K562 (cell line): ENCODE measurements around the gene TIMP3. TPM values are rescaled to one million over a fixed set of nuclear protein-coding genes. Genes with fewer than 3 reads are reported as not detected.
A peak's percentile ranks its signal among the peaks of the same experiment; 100 is the strongest.

ENCODE experiments used
- ARID1B ChIP-seq: fragments of 450-650 bp; IDR thresholded peaks from 2 replicates; pipeline ENCODE4 v1.6.1; 2016; ENCODE audit warnings: antibody characterized with exemption, mild to moderate bottlenecking, inconsistent platforms
- CREM ChIP-seq: IDR thresholded peaks from 2 replicates; pipeline ENCODE4 v1.6.1; 2014; ENCODE audit warnings: antibody characterized with exemption, low read depth
- FUS ChIP-seq: fragments of 200-400 bp; formaldehyde crosslinking; optimal IDR thresholded peaks from 2 replicates; pipeline ENCODE3; 2017; ENCODE audit warnings: low read depth, low read length
- MEIS2 ChIP-seq: fragments of 450-650 bp; IDR thresholded peaks from 2 replicates; pipeline ENCODE4 v1.6.1; 2014; ENCODE audit warnings: mild to moderate bottlenecking; ENCODE audit not compliant: partially characterized antibody
- MYNN ChIP-seq, 2 experiments: sonication (generic); formaldehyde crosslinking in 1 of 2; IDR thresholded peaks; 2 replicates each; pipeline versions ENCODE4 v1.5.0 to v1.6.1; 2016 to 2020; ENCODE audit warnings: antibody characterized with exemption in 1 of 2, missing genetic modification reagents in 1 of 2
- NEUROD1 ChIP-seq: fragments of 150-350 bp; IDR thresholded peaks from 2 replicates; pipeline ENCODE4 v1.6.1; 2014; ENCODE audit warnings: borderline replicate concordance, low read length, low read depth; ENCODE audit not compliant: partially characterized antibody
- NFE2 ChIP-seq: IDR thresholded peaks from 2 replicates; pipeline ENCODE4 v1.6.1; 2014; ENCODE audit warnings: antibody characterized with exemption, low read depth
- ZNF134 ChIP-seq: fragments of 250-450 bp; sonication (Bioruptor Pico); conservative IDR thresholded peaks from 2 replicates; pipeline ENCODE4 v1.4.0; 2020
- ZNF584 ChIP-seq: fragments of 200-800 bp; sonication (Bioruptor generic); IDR thresholded peaks from 2 replicates; pipeline ENCODE4 v1.6.1; 2016; ENCODE audit warnings: low read depth, mild to moderate bottlenecking, missing genetic modification characterization, missing compliant biosample characterization
- polyA plus RNA-seq, 8 experiments: library from polyadenylated mRNA; depleted of rRNA in 4 of 8; stranded (reverse) in 5 of 8; unstranded in 3 of 8; fragments of >200 nt; fragmentation: Nextera tagmentation in 2 of 8; fragmentation: Illumina TruSeq in 1 of 8; extraction: Ambion mirVana in 2 of 8; extraction: Trizol in 1 of 8; gene quantifications; 2 replicates each; pipeline versions ENCODE4 v1.2.1 to v1.2.3, GENCODE V29; 2011 to 2014; ENCODE audit warnings: inconsistent platforms in 1 of 8, missing spikeins in 1 of 8
- total RNA-seq, 7 experiments: library from RNA; depleted of rRNA in 6 of 7; stranded (reverse); fragments of >200 nt in 6 of 7; fragmentation: Illumina TruSeq in 2 of 7; extraction: Trizol in 2 of 7; gene quantifications; 2 replicates each; pipeline versions ENCODE4 v1.2.1 to v1.2.3, GENCODE V29; 2011 to 2021; ENCODE audit warnings: low replicate concordance in 1 of 7
- TF ChIP-seq, protein P1 (sequence below): fragments of 450-650 bp; IDR thresholded peaks from 2 replicates; pipeline ENCODE4 v1.6.1; 2016; ENCODE audit warnings: mild to moderate bottlenecking, moderate library complexity
- TF ChIP-seq, protein P2 (sequence below): fragments of 250-450 bp; sonication (Bioruptor Pico); IDR thresholded peaks from 2 replicates; pipeline ENCODE4 v1.5.1; 2021; ENCODE audit warnings: mild to moderate bottlenecking
- TF ChIP-seq, protein P3 (sequence below): fragments of 250-450 bp; sonication (Bioruptor Pico); IDR thresholded peaks from 2 replicates; pipeline ENCODE4 v1.4.0; 2020; ENCODE audit warnings: mild to moderate bottlenecking
- TF ChIP-seq, protein P4 (sequence below): sonication (generic); formaldehyde crosslinking; IDR thresholded peaks from 2 replicates; pipeline ENCODE4 v1.8.0; 2022; ENCODE audit warnings: mild to moderate bottlenecking, missing genetic modification reagents

TIMP3 gene
- total and polyA plus RNA-seq, 9 of the 15 experiments (the other 6 are each of a cell fraction or from before 2014, with no cell fraction given), result 0.07 to 0.73 (median 0.18) TPM

DNA sequence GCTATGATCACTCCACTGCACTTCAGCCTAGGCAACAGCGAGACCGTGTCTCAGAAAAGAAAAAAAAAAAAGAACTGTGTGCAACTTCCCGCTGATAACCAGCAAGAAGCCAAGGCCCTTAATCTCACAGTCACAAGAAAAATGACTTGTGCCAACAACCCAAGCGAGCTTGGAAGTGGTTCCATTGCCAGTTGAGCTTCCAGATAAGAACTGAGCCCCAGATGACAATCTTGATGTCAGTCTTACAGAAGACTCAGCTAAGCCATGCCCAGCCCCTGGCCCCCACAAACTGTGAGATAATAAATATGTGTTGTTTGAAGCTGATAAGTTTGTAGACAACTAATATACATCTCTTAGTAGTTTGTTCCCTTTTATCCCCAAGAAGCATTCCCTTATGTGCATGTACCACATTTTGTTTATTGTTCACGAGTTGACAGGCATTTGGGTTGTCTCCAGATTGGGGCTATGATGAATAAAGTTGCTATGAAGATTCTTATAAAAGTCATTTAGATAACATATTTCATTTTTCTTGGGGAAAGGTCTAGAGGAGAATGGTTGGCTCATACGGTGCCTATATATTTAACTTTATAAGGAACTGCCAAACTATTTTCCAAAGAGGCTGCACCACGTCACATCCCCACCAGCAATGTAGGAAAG, 85.9 kb downstream of the TIMP3 start (continued):
- TF ChIP-seq, protein P1, sequence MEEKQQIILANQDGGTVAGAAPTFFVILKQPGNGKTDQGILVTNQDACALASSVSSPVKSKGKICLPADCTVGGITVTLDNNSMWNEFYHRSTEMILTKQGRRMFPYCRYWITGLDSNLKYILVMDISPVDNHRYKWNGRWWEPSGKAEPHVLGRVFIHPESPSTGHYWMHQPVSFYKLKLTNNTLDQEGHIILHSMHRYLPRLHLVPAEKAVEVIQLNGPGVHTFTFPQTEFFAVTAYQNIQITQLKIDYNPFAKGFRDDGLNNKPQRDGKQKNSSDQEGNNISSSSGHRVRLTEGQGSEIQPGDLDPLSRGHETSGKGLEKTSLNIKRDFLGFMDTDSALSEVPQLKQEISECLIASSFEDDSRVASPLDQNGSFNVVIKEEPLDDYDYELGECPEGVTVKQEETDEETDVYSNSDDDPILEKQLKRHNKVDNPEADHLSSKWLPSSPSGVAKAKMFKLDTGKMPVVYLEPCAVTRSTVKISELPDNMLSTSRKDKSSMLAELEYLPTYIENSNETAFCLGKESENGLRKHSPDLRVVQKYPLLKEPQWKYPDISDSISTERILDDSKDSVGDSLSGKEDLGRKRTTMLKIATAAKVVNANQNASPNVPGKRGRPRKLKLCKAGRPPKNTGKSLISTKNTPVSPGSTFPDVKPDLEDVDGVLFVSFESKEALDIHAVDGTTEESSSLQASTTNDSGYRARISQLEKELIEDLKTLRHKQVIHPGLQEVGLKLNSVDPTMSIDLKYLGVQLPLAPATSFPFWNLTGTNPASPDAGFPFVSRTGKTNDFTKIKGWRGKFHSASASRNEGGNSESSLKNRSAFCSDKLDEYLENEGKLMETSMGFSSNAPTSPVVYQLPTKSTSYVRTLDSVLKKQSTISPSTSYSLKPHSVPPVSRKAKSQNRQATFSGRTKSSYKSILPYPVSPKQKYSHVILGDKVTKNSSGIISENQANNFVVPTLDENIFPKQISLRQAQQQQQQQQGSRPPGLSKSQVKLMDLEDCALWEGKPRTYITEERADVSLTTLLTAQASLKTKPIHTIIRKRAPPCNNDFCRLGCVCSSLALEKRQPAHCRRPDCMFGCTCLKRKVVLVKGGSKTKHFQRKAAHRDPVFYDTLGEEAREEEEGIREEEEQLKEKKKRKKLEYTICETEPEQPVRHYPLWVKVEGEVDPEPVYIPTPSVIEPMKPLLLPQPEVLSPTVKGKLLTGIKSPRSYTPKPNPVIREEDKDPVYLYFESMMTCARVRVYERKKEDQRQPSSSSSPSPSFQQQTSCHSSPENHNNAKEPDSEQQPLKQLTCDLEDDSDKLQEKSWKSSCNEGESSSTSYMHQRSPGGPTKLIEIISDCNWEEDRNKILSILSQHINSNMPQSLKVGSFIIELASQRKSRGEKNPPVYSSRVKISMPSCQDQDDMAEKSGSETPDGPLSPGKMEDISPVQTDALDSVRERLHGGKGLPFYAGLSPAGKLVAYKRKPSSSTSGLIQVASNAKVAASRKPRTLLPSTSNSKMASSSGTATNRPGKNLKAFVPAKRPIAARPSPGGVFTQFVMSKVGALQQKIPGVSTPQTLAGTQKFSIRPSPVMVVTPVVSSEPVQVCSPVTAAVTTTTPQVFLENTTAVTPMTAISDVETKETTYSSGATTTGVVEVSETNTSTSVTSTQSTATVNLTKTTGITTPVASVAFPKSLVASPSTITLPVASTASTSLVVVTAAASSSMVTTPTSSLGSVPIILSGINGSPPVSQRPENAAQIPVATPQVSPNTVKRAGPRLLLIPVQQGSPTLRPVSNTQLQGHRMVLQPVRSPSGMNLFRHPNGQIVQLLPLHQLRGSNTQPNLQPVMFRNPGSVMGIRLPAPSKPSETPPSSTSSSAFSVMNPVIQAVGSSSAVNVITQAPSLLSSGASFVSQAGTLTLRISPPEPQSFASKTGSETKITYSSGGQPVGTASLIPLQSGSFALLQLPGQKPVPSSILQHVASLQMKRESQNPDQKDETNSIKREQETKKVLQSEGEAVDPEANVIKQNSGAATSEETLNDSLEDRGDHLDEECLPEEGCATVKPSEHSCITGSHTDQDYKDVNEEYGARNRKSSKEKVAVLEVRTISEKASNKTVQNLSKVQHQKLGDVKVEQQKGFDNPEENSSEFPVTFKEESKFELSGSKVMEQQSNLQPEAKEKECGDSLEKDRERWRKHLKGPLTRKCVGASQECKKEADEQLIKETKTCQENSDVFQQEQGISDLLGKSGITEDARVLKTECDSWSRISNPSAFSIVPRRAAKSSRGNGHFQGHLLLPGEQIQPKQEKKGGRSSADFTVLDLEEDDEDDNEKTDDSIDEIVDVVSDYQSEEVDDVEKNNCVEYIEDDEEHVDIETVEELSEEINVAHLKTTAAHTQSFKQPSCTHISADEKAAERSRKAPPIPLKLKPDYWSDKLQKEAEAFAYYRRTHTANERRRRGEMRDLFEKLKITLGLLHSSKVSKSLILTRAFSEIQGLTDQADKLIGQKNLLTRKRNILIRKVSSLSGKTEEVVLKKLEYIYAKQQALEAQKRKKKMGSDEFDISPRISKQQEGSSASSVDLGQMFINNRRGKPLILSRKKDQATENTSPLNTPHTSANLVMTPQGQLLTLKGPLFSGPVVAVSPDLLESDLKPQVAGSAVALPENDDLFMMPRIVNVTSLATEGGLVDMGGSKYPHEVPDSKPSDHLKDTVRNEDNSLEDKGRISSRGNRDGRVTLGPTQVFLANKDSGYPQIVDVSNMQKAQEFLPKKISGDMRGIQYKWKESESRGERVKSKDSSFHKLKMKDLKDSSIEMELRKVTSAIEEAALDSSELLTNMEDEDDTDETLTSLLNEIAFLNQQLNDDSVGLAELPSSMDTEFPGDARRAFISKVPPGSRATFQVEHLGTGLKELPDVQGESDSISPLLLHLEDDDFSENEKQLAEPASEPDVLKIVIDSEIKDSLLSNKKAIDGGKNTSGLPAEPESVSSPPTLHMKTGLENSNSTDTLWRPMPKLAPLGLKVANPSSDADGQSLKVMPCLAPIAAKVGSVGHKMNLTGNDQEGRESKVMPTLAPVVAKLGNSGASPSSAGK, result no peak
- TF ChIP-seq, protein P2, sequence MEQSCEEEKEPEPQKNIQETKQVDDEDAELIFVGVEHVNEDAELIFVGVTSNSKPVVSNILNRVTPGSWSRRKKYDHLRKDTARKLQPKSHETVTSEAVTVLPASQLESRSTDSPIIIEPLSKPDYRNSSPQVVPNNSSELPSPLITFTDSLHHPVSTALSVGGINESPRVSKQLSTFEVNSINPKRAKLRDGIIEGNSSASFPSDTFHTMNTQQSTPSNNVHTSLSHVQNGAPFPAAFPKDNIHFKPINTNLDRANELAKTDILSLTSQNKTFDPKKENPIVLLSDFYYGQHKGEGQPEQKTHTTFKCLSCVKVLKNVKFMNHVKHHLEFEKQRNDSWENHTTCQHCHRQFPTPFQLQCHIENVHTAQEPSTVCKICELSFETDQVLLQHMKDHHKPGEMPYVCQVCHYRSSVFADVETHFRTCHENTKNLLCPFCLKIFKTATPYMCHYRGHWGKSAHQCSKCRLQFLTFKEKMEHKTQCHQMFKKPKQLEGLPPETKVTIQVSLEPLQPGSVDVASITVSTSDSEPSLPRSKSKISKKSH (CRISPR knock-in tag), result no peak
- TF ChIP-seq, protein P3, sequence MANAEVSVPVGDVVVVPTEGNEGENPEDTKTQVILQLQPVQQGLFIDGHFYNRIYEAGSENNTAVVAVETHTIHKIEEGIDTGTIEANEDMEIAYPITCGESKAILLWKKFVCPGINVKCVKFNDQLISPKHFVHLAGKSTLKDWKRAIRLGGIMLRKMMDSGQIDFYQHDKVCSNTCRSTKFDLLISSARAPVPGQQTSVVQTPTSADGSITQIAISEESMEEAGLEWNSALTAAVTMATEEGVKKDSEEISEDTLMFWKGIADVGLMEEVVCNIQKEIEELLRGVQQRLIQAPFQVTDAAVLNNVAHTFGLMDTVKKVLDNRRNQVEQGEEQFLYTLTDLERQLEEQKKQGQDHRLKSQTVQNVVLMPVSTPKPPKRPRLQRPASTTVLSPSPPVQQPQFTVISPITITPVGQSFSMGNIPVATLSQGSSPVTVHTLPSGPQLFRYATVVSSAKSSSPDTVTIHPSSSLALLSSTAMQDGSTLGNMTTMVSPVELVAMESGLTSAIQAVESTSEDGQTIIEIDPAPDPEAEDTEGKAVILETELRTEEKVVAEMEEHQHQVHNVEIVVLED (CRISPR knock-in tag), result no peak
- no peak for TF ChIP-seq CREM
- TF ChIP-seq, protein P4, sequence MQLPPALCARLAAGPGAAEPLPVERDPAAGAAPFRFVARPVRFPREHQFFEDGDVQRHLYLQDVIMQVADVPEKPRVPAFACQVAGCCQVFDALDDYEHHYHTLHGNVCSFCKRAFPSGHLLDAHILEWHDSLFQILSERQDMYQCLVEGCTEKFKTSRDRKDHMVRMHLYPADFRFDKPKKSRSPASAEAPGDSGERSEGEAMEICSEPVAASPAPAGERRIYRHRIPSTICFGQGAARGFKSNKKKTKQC, result no peak
- no peak for TF ChIP-seq FUS
- no peak for TF ChIP-seq NFE2
- TF ChIP-seq ZNF584 (CRISPR knock-in tag), result no peak
- TF ChIP-seq MEIS2, result peak; percentile 31
- no peak for TF ChIP-seq NEUROD1
- TF ChIP-seq ZNF134 (CRISPR knock-in tag), result no peak
- peak; percentile 48; the same call in 1 of the 2 replicates for TF ChIP-seq MYNN (IDR thresholded peaks at IDR 0.05)
- TF ChIP-seq MYNN (CRISPR knock-in tag; IDR thresholded peaks at IDR 0.05), result no peak
- TF ChIP-seq ARID1B, result peak; percentile 74
